GOT3 (cell line): Measurements from ENCODE around the gene GALNT9.
"Not testable (repeated sequence)": the region's sequence is repeated elsewhere in the genome, so short reads cannot be mapped to it uniquely, and the experiment has no call there.

ENCODE experiments used
- DNase-seq: peaks from one replicate; lab custom pipeline; 2025; ENCODE audit warnings: mixed read lengths; lab: John Stamatoyannopoulos, UW

GALNT9 gene

DNA sequence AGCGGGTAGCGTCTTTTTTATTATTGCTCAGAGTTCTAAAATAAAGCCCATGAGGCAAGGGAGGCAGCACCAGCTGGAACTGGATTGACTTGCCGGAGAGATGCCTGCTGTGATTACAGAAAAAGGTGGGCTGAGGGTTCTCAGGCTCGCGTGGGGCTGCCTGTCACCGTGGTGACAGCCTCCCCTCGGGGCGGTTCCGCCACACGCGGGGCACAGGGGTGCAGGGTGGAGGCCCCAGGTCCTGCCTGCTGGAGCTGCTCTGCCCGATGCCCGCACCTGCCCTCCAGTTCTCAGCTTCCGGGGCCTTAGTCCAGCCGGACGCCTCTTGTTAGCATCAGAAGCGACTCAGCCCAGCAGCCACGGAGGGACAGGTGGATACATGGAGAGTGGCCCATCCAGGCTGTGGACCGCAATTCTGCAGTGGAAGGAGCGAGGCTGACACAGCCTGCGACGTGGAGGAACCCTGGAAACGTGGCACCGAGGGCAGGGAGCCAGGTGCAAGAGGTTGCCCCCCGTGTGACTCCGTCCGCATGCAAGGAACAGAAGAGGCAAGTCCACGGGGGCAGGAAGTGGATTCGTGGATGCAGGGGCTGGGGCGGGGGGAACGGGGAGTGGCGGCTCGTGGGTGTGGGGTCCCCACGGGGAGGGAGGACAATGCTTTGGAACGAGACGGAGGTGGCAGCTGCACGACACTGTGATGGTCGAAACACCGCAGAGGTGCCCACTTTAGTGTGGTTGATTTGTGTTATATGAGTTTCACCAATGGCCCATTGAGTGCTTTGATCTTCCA lies 79.5 kb downstream of the GALNT9 start:
- DNase-seq = no peak

DNA sequence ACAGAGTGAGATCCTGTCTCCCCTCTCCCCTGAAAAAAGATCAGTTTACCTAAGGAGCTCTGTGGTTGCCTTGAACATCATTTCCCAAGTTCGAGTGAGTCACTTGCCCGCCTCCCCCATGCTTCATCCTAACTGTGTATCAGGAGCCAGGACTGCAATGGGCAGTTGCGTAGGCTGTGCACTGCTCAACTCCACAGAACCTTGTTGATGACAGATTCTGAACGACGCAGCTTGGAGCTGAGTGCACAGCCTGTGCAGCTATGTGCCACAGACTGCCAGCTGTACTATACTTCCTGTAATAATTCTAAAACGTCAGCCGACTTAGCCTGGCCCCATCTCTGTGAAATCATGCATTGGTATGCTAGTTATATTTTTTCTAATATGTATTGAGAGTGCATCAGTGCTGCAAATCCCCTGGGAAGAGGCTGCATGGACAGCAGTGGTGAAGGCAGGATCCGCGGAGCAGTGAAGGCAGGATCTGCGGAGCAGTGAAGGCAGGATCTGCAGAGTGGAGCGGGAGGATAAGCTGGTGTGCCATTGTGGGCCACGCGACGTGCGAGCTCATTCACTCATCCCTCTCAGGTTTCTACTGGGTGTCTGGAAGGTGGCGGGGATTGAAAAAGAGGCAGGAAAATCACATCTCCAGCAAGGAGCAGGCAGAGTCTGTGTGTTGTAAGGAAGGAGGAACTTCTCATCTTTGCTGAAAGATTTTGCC lies 80.8 kb downstream of the GALNT9 start:
- DNase-seq = no peak

DNA sequence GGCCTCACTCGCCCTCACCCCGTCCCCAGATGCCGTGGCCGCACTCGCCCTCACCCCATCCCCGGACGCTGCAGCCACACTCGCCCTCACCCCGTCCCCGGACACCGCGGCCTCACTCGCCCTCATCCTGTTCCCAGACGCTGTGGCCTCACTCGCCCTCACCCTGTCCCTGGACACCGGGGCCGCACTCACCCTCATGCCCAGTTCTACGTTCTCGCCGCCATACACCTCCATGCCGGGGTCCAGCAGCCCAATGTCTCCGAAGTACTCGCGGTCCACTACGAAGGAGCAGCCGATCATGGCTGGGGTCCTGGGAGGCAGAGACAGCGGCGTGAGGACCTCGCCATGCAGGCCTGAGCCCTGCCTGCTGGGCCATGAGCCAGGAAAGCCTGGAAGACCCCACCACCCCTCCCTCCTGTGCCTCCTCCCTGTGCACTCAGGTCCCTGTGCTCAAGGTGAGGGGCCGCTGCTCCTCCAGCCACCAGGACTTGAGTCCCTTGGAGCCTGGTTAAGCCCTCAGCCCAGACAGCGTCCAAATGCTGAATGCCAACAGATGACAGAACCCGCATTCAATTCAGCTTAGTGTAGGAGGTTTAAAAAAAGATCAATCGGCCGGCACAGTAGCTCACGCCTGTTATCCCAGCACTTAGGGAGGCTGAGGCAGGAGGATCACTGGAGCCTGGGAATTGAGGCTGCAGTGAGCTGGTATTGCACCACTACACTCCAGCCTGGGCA lies 81.5 kb downstream of the GALNT9 start:
- no peak for DNase-seq

DNA sequence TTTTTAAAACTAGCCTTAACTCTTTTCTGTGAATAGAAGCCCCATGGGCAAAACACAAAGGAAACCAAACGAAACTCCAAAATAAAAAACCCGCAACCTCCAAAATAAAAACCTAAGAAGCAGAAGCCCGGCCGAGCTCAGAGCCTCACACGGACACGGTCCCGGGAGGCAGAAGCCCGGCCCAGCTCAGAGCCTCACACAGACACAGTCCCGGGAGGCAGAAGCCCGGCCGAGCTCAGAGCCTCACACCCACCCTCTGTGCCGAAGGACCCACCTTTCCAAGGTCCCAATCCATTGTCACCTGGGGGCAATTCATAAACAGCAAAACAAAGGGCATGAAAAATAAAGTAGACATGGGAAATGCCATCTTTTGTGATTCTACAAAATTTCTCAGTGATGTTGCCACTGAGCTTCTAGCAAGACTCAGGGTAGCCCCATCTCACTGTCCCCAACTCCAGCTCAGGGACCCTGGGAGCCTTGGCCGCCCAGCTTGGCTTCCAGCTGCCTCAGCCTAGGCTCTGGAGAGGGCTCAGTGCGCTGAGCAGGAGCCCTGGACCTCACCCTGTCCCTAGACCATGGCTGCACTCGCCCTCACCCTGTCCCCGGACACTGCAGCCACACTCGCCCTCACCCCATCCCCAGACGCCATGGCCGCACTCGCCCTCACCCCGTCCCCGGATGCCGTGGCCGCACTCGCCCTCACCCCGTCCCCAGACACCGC lies 82.2 kb downstream of the GALNT9 start:
- no peak for DNase-seq

DNA sequence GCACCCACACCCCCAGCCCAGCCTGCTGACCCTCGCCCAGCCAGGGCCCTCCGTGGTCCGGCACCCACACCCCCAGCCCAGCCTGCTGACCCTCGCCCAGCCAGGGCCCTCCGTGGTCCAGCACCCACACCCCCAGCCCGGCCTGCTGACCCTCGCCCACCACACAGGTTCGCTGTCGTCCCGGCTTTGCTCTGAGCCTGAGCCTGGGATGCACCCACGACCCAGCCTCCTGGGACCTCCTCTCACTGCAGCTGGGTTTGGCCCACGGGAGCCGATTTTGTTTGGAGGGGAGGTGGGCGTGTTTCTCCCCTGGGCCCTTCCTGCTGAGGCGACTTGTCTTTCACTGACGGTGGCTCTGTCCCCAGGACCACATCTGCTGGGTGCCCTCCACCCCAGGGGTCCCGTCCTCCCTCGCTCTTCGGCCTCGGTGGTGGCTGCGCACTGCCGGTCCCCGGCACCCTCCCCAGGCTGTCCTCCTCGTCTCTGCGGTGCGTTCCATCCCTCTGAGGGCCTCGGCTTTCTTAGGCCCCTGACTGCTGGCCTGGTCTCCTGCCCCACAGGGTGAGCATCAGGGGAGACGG lies 83.8 kb downstream of the GALNT9 start:
- no peak for DNase-seq

DNA sequence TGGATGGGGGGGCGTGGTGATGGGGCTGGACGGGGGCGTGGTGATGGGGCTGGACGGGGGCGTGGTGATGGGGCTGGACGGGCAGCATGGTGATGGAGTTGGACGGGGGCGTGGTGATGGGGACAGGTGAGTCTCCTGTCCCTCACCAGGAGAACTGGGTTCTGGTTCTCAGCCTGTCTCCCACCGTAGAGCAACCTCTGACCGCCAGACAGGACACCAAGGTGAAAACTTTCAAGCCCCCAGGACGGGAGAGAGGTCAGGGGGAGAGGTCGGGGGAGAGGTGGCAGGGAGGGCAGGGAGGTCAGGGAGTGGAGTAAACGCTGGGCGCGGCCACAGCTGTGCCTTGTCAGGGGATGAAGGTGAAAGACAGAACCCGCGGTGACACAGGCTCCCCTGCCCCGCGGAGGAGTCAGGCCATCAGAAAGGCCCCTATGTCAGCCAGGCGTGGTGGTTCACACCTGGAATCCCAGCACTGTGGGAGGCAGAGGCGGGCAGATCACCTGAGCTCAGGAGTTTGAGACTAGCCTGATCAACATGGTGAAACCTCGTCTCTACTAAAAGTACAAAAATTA lies 84.6 kb downstream of the GALNT9 start:
- DNase-seq = no peak

DNA sequence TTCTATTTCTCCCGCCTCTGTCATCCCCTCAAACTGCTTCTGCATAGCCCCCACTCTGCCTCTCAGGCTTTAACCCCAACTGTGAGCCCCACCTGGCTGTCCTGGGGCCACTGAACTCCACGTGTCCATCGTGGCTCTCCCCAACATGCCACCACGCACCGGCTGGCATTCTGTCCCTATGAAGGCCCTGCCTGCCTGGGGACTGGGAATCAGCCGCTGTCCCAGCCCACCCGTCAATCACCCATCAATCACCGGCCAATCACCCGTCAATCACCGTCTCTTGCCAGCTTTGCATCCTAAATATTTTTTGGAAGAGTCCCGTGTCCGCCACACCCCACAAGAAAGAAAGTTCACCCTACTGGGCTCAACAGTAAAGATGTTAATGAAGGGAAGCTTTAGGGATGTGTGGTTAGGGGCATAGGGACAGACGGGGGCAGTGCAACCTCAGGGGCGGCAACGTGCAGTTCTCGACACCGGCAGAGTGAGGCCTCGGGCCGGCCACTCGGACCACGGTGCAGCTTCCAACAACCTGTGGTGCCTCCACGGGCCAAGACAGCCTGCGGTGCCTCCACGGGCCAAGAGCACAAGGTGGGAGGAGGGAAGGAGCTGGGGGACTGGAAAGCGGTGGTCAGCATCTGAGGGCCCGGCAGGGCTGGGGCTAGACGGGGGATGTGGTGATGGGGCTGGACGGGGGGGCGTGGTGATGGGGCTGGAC lies 85.6 kb downstream of the GALNT9 start:
- DNase-seq = no peak

DNA sequence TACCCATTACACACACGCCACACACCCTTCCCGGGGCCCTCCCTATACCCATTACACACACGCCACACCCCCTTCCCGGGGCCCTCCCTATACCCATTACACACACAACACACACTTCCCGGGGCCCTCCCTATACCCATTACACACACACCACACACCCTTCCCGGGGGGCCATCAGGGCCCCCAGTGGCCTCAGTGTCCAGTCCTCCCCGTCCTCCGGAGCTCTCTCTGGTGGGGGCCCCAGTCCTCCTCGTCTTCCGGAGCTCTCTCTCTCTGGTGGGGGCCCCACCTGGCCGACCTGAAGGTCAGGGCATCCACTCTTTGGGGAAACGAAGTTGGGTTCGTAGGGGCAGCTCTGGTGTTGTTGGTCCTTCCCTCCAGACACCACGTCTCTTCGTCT lies 86.2 kb downstream of the GALNT9 start:
- DNase-seq = not testable (repeated sequence)

DNA sequence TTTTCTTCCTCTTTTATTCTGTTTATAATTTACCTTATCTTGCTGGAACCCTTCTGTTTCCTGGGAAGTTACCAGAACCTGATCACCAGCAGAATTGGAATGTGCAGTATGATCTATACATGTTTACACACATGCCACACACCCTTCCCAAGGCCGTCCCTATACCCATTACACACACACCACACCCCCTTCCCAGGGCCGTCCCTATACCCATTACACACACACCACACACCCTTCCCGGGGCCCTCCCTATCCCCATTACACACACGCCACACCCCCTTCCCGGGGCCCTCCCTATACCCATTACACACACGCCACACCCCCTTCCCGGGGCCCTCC lies 88.8 kb downstream of the GALNT9 start:
- not testable (repeated sequence) for DNase-seq

DNA sequence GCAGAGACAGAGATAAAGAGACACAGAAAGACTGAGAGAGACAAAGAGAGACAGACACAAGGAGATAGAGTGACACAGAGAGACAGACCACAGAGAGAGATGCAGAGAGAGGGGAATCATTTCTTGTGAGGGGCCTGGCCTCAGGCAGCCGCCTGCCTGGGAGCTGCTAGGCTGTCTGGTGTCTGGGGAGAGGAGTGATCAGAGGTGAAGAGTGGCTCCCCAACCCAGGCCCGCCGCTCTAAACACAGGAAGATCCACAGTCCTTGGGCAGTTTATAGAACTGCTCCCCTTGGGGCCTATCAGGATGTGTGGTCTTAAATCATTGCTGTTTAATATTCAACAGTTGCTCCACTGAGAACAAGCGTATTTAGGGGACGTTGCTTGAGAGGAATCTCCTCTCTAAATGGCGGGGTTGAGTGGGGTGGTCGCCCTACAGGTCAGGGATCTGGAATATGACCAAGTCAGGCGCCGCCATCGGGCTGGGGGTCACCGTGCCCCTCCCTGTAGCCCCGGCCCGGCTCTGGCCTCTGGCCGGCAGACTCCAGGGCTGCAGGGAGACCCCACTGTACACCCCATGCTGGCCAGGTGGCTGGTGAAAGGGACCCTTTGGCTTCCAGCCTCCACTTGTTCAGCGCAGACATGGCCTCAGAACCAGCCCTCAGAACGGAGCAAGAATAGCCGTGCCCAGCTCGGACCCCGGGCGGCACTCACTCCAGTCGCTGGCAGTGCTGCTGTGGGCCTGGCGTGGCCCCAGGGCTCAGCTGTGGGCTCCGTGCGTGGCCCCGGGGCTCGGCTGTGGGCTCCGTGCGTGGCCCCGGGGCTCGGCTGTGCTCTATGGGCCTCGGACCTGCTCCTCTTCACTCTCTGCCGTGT lies 89.4 kb downstream of the GALNT9 start:
- no peak for DNase-seq

DNA sequence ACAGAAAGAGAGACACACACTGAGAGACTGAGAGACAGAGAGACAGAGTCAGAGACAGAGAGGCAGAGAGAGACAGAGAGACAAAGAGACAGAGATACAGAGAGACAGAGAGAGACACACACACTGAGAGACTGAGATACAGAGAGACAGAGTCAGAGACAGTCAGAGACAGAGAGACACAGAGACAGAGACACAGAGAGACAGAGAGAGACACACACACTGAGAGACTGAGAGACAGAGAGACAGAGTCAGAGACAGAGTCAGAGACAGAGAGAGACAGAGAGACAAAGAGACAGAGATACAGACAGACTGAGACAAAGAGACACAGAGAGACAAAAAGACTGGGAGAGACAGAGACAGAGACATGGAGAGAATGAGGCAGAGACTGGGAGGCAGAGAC lies 90.0 kb downstream of the GALNT9 start:
- DNase-seq = no peak

DNA sequence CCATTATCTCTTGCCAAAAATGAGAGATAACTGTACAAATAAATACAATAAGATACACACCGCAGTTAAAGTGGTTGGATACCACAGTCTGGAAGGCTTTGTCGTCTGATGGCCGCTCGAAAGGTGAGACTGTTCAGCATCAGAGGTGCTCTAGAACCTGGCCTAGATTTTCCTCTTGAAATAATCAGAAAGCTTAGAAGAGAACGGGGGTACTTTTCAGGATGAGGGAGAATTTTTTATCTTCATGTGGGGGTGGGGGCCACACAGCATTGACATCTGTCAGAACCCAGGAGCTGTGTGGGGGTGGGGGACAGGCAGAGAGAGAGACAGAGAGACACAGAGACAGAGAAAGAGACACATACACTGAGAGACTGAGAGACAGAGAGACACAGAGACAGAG lies 90.5 kb downstream of the GALNT9 start:
- DNase-seq = no peak

DNA sequence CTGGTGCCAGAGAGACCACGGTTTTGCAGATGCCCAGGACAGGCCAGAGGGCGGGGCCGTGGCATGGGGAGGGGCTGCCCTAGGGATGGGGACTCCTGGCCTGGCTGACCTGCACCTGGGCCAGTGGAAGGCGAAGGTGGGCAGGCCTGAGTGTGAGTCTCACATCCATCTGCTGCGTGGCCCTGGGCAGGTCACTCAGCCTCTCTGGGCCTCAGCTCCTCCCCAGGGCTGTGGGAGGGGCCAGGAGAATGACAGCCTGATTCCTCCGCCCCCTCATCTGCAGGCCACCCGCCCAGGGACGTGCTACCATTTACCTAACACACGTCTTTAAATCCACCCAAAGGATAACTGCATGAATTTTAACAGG lies 90.9 kb downstream of the GALNT9 start:
- no peak for DNase-seq

DNA sequence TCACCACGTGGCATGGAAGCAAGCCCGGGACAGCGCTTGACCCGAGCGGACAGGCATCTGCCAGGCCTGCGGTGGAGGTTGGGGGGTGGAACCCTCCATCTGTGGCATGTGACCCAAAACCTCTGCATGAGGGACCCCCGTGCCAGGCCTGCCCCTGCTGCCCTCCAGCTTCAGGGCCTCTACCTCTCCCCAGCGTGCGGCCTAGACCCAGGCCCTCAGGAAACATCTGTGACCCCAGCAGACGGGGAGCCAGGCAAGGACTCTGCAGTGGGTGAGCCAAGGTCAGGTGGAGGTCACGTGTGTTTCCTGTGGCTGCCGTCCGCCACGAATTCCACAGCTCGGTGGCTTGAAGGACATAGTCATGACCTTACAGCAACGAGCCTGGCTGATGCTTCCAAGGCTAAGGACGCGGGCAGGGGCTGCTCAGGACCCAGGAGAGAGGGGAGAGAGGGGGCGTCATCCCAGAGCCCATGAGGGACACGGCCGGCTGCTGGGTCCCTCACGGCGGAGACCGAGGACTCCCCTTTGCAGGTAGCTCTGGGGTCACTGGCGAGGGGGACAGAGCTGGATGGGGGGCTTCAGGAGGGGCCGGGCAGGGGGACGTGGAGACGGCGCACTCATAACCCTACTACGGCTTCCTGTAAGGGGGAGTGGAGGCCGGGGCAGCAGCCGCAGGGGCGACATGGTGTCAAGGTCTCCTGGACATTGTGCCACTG lies 91.5 kb downstream of the GALNT9 start:
- DNase-seq = no peak

DNA sequence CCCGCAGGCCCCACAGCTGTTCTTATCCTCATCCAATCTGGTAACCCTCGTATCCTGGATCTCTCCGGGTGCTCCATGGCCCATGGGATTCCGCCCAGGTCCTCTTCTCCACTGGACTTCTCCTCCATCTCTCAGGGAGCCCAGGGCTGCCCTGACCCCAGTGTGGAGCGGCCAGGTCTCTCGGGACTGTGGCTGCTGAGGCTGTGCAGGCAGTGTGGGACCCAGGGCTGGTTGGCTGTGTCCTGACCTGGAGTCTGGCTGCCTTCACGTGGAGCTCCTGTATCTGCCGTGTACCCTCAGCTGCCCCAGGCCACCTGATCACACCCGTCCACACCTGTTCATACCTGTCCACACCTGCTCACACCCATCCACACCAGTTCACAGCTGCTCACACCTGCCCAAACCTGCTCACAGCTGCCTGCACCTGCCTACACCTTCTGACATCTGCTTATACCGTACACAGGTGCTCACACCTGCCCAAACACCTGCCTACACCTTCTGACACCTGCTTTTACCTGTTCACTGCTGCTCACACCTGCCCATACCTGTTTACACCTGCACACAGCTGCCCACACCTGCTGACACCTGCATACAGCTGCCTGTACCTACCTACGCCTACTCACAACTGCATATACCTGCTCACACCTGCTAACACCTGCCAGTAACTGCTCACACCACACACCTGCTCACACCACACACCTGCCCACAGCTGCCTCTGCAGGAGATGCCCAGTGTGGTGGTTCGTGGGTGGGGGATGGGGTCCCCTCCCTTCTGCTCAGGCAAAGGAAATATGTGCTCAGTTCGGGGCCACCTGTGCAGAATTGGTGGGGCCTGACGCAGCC lies 92.2 kb downstream of the GALNT9 start:
- no peak for DNase-seq

DNA sequence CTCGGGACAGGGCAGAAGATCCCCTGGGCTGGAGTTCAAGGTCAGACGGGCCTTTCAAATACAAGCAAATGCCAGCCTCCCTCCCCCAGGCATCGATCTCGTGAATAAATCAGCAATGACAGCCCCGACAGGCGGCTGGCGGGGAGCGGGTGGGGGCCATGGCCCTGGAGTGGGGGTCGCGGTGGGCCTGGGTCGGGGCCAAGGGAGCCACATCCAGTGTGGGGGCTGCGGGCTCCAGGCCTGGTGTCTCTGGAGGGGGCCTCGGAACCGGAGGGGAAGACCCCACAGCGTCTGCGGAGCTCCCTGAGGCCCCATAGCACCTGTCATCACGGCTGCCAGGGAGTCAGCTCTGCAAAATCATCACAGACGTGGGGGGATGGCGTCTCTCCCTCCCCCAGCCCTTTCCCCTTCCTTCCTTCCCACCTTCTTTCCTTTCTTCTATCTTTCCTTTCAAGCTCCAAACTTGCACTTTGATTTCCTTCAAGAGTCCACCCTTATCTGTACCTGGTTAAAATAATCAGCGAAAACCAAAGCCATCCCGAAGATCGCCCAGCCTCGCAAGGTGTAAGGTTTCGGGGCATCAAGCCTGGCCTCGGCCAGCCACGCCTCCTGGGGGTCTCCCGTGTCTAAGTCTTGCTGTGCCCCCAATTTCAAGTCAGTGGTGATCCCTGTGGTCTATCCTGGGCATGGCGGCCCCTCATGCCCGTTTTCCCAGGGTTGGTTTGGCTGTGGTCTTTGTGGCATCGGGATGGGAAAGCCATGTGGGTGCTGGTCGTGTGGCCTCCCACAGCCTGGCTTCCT lies 93.1 kb downstream of the GALNT9 start:
- DNase-seq = no peak

DNA sequence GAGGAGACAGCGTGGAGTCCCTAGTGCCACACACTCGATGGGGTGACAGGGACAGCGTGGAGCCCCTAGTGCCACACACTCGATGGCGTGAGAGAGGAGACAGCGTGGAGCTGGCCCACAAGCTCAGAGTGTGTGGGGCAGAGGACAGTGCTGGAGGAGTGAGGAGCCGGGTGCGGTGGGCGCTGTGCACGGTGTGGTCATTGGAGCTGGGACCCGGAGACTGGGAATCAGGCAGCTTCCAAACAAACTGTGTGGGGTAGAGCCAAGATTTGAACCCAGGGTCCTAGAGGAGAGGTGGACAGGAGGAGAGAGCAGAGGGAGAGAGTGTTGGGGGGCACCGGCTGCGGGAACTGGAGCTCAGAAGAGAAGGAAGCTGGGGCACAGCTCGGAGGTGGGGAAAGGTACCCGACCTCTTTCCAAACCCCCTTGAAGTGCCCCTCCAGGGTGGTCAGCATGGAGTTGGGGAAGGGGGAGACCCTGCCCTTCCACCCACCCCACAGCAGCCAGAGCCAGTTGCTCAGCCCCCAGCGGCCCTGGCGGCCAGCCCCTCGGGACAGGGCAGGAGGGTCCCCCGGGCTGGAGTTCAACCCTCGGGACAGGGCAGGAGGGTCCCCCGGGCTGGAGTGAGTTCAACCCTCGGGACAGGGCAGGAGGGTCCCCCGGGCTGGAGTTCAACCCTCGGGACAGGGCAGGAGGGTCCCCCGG lies 94.1 kb downstream of the GALNT9 start:
- DNase-seq = no peak
